HG03135 (cell line): ENCODE data around the gene FCN2.

Experiments used
- ATAC-seq: cut with Tn5 transposase; IDR thresholded peaks from one replicate; pipeline ENCODE4 v1.9.1; 2021; ENCODE audit warnings: mild to moderate bottlenecking, moderate library complexity; ENCODE audit not compliant: unreplicated experiment

The FCN2 gene

DNA sequence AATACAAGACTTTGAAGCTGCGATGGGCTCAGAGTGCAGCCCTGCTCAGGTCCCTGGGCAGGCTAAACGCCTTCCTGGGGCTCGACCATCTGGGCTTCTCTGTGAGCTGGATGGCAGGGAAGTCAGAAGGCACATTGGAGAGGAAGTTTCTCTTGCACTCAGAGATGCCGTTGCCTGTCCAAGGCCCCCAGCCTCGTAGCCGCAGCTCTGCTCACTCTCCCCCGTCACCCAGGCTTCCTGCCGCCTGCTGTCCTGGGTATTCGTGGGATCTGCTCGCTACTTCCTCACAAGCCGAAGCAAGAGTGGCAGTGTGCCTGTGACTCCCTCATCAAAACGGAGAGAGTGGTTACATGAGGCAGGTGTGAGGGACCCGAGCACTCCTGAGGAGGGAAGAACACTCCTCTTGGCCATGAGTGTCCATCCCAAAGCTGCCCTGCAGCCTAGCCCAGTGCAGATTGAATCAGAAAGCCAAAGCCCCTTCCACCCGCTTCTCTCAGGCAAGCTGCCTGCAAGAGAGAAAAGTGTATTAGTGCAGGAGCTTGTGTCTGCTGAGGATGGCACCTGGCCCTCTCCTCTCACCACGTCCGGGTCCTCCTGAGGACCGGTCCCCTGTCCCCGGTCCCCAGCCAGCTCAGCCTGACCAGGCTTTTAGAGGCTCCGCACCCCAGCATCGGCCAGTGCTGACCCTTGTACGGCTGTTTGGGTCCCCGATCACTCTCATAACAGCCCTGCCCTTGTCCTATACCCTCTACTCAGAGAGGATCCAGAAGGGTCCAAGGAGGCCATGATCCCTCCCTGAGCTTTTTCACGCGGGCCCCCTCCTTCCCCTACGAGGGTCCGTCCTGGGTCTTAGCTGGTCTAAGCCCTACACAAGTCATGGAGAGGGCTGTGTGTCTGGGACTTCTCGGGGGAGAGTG, 7.3 kb downstream of the FCN2 start:
- no peak for ATAC-seq

DNA sequence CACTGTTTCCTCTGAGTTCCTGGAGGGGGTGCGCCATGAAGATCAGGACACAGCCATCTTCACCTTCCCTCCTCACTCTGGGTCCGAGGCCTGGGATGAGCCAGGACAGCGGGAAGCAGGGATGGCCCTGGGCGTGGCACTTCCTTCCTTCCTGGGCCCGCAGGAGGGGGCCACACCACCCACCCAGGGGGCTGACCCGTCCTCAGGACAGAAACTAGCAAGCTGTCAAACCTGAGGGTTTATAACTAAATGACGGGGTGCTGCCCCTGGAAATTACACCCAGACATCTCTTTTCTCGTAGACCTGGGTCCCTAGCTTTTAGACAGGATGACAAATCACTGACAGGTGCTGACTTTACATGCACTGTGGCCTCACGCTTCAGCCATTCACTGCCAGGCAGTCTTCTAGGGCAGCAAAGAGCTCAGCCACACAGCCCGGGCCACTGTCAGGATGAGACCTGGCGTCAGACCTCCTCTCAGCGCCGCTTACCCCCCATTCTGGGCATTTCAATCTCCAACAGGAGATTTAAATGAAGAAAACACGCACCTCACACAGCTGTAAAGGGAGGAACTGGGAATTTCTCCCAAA, 8.1 kb downstream of the FCN2 start:
- no peak for ATAC-seq

DNA sequence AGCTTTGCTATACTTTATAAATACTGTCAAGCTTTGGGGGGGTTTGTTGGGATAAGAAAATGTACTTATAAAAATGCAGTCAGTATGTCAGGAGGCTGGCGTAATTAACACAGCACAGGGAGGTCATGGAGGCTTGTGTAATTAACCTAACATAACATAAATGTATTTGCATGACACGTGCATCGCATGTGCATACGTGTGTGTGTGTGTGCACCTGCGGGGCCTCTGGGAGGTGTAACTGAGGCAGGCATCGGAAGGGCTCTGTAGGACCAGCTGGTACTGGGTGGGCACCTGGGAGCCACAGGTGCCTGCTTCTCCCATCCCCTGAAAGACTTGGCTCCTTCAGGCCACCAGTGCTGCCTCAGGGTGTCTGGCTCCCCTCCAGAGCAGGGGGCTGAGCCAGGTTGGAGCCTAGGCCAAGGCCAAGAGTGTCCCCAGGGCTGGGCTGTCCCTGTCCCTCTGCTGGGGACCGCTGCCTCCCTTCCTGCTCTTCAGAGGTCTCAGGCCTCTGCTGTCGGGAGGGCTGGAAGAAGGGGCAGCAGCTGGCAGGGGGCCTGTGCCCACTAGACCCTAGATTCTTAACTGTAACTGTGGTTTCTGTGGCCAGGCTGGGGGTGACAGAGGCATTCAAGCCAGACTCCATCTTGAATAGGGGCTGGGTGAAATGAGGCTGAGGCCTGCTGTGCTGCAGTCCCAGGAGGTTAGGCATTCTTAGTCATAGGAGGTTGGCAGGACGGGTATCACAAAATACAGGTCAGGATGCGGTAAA, 9.0 kb downstream of the FCN2 start:
- ATAC-seq: no peak

DNA sequence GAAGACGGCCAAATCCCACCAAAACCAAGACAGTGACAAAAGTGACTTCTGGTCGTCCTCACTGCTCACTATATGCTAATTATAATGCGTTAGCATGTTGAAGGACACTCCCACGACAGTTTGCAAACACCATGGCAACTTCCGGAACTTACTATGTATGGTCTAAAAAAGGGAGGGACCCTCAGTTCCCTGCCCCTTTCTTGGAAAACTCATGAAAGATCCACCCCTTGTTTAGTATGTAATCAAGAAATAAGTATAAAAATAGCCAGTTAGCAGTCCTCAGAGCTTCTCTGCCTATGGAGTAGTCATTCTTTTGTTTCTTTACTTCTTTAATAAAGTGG, 9.5 kb downstream of the FCN2 start:
- ATAC-seq: no peak

DNA sequence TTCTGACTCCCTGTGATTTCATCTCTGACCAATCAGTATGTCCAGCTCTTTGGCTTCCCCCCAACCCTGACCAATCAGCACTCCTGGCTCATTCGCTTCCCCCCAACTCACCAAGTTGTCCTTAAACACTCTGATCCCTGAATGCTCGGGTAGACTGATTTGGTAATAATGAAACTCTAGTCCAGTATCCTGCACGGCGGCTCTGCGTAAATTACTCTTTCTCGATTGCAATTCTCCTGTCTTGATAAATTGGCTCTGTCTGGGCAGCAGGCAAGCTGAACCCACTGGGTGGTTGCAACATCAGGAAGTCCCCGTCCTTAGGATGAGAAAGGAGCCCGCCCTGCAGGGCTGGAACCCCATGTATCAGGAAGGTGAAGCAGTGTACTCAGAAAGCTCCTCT, 10.4 kb downstream of the FCN2 start:
- no peak for ATAC-seq

DNA sequence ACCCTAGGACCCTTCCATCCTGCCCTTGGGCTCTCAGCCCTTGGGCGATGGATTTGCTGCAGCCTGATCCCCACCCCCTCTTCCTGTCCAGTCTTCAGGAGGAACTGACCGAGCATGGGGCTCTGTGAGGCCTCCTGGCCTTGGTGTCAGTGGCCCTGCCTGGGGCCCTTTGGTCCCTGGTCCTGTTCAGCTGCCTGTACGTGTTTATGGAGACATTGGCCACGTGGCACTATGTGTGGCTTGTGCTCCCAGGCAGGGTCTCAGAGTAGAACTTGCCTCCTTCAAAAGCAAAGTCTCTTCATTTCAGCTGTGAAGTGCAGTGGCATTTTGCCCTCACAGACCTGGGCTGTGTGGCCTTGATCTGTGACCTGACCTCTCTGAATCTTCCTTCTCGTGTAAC, 11.1 kb downstream of the FCN2 start:
- no peak for ATAC-seq

DNA sequence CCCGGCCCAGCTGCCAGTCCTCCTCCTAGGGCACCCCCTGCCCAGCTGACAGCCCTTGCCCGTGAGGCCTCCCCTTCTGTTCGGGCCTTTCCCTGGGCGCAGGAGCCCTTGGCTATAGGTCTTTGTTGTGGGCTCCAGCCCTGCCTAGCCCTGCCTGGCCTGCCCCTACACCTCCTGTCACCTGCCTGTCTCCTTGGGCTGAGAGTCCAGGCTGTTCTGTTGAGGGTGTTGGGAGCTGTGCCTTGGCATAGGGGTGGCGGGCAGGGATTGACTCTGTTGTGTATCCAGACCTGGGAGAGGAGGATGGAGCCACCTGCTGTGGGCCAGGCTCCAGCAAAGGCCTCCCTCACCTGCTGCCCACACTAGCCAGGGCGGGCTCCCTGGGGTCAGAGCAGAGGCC, 11.6 kb downstream of the FCN2 start:
- ATAC-seq: no peak

DNA sequence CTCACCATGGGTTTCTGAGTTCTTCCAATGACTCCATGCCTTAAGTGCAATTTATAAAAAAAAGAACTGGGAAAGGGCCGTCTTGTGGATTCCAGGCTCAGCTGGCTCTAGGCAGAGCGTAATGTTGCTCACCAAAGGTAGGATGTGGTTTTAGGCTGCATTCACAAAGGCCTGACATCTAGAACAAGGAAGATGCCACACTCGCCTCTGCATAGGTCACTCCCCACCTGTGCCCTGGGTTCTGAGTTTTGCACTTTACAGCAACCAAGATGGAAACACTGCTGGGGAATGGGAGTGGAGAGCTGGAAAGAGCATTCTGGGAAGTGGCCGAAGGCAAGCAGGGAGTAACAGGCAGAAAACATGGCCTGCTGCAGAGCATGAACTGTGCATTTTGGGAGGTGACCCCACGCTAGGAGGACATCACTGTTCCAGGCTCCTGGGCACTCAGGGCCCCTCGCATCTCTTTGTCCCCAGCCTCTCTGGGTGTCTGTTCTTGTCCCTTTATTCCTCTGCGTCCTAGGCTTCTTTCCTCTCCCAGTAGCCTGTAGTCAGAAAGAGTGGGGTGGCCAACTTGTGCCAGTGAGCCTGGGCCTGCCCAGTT, 12.3 kb downstream of the FCN2 start:
- no peak for ATAC-seq

DNA sequence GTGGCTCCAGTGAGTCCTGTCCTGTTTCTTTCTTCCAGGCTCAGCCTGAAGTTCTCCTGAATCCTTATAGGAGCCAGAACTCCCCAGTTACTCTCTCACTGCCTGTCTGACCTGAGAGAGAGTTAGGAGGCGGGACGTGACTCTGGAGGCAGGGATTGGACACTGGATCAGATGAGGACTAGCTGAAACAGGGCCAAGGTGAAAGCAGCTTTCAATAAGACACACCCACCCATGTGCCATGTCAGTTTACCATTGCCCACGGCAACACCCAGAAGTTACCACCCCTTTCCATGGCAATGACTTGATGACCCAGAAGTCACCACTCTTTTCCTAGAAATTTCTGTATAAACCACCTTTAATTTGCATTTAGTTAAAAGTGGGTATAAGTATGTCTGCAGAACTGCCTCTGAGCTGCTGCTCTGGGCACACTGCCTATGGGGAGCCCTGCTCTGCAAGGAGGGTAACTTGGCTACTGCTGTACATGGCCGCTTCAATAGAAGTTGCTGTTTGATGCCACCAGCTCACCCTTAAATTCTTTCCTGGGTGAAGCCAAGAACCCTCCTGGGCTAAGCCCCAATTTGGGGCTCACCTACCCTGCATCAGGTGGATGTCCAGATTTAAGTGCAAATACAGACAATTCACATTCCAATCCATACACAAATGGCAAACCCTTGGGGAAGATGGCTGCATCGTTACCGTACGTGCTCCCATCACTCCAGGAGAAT, 13.7 kb downstream of the FCN2 start:
- ATAC-seq: no peak

DNA sequence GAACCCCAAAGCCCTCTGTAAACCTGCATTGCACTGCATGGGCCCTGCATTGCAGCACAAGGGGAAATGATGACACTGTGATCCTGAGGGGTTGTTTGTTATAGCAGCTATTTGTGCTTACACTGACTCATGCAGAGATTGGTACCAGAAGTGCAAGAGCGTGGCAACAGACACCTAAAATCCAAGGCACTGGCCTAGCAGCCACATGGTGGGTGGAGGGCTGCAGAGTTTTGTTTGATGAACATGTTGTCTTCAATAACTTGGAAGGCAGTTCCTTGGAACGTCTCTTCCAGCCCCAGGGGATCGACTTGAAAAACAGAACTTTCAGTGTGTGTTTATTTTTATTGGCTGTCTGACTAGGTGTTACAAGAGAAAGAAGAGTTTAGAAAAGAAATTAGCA, 14.5 kb downstream of the FCN2 start:
- no peak for ATAC-seq

DNA sequence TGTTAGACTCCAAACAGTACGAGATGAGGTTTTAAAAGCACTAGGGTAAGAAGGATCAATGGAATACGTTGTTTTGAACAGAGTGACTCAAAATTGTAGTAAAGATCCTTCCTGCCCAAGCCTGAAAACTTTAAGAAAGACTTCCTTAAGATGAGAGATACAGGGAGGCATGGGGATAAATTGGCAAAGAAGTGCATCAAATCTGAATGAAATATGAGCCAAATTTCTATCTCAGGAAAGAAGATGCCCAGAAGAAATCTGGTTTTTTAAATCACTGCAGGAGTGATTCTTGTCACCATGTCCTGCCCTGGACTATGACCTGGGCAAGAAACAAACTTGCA, 14.9 kb downstream of the FCN2 start:
- ATAC-seq: no peak

DNA sequence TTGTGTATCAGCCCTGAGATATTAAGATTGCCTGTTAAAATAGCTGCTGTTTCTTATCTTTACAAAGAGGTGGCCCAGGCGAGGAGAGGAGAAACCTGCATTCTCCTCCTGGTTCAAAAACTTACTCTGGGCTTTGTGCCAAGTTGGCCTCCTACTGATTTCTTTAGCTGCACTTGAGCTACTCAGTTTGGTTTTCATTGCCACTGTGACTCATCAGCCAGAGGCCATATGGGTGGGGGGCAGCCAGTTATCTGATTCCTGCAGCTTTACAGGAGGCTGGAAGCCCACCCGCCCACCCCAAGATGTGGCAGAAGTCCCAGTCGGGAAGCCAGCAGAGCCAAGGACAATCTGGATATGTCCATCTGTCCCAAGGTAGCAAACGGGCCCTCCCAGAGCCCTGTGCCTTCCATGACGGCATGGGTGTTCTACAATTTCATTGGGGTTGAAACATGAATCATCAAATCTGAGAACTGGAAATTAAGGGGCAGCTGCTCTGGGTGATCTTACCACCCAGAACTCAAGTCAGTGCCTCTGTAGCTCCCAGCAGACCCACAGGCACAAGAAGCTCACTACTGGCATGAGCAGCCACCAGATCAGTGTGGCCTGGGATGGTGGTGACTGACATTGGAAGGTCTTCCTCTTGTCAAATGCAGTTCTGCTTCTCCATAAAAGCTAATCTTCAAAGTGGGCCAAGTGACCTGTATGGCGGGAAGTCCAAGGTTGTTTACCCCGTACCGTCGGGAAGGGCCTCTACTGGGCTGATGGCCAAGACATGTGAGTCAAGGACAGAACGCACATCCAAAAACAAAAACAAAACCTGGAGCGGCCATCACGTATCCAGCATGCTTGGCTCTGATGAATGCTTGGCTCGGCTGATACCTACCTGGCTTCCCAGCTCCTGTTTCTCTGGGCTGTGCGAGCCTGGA, 15.6 kb downstream of the FCN2 start:
- ATAC-seq: no peak

DNA sequence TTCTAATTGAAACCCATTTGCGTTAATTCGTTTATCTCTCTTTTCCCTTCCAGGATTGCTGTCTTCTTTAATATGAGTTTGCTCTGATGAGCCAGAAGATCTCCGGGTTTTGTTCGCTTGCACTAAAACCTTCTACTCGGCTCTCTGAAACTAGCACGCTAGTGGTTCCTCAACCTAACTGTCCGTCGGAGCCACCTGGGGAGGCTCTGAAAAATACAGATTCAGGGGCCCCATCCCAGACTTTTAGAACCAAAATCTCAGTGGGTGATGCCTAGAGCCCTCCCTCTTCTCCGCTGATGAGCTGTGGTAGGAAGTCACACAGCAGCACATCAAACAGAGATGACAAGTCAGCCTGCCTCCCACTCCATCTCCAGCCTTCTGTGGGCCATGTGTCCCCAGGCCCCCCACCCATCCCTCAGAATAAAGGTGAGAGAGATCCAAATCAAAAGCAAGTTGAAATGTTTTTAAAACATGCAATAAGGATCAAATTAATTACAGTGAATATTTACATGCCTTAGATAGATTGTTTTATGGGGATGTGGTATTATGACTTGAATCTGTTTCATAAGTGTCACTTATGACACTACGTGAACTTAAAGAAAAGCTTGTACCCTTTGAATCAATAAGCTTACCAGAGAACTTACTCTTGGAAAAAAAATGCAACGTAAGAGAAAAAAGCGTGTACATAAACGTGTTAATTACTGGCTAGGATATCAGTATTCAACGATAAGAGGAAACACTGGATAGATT, 16.4 kb downstream of the FCN2 start:
- ATAC-seq: no peak

DNA sequence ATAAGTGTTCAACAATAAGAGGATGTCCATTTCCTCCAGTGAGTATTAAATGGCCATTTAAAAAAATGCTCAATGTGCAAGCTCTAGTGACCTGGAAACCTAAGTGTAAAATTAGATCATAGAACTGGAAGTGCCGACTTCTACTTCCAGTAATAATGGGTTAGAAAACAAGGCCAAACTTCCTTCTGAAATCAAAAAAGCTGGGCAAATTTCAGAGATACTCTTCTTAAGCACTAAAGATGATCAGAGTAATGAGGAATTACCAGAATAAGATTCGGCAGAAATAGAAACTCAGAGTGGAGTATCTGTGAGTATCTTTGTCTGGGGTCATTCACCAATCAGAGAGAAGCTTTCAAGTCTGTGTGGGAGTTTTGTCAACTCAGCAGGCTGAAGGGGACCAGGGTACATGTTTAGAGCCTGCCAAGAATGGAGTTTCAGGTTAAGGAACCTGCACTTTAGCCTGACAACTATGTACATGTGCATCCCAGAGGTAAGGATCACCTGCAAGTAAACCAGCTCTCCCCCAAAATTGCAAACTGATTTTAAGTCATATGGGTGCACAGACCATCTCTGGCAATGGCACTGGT, 17.1 kb downstream of the FCN2 start:
- no peak for ATAC-seq

DNA sequence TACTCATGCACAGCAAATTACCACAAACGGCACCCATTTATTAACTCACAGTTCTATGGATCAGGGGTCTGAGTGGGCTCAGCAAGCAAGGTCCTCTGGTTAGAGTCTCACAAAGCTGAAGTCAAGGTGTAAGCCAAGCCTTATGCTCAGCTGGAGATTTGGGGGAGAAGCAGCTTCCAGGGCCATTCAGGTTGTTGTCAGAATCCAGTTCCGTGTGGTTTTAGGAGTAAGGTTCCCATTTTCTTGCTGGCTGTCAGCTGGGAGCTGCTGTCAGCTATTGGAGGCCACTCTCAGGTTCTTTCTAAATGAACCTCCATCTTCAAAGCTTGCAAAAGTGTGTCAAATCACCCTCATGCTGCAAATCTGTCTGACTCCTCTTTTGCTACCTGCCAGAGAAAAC, 17.7 kb downstream of the FCN2 start:
- no peak for ATAC-seq

DNA sequence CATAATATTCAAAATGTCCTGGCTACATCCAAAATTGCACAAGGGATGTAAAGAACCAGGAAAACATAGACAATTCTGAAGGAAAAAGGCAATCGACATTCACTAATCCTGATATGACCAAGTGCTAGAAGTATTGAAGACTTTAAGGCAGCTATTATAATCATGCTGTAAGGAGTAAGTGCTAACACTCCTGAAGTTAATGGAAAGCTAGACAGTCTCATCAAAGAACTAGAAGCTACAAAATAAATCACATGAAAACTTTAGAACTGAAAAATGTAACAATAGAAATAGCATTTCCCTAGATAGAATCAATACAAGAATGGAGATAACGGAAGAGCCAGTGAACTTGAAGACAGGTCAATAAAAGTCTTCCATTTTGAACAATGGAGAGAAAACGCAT, 18.6 kb downstream of the FCN2 start:
- ATAC-seq: no peak

DNA sequence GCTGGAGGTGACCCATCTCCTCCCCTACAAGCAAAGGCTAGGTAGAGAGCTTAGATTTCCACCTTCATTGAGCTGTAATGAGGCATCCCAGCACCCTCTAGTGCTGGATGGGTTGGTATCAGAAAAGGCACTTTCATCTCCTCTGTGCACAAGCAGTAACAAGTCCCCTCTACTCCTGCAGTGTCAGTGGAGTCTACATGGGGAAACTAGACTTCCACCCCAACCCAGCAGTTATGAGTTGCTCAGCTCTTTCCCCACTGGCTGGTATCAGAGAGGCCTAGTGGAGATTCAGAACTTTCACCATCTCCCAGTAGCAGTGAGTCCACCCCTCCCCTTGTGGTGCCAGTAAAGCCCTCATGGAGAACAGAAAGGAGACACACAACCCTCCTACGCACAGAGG, 19.2 kb downstream of the FCN2 start:
- ATAC-seq: no peak

DNA sequence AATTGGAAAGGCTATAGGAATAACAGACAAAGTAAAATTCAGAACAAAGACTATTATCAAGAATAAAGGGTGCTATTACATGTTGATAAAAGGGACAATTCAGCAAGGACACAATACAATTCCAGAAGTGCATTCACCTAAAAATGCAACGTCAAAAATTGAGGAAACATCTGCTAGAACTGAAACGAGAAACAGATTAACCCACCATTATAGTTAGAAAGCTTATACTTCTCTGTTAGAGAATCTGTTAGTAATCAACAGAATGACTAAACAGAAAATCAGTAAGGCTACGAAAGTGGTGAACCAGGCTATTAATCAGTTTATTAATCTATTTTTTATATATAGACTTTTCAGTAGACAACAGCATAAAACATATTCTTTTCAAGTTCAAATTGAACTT, 22.3 kb downstream of the FCN2 start:
- no peak for ATAC-seq
